ENCODE measurements around the gene MAP3K4. TPM values are rescaled to one million over a fixed set of nuclear protein-coding genes. Genes with fewer than 3 reads are reported as not detected.
A peak's percentile ranks its signal among the peaks of the same experiment; 100 is the strongest.

Gene MAP3K4
- total RNA-seq: 53.6 to 62.6 TPM (median 59.8 TPM) in 3 replicates

- H3K27ac Mint-ChIP-seq: peak within 1 kb of the TSS; percentile 96
- H3K27me3 Mint-ChIP-seq (ENCODE audit: low read depth): no peaks in the 10 kb centered on the region
- TF ChIP-seq CTCF (IDR thresholded peaks at IDR 0.05; ENCODE audit: unreplicated experiment): no peak
- H3K9me3 Mint-ChIP-seq: peaks cover 7% of the 10 kb centered on the region
- peak within 1 kb of the TSS; percentile 86 for H3K4me3 Mint-ChIP-seq
- peak; percentile 64 to 85 for DNase-seq (ENCODE audit: low spot score in 2 of 2, unreplicated experiment in 2 of 2)
- H3K4me1 Mint-ChIP-seq: peaks cover 12% of the 10 kb centered on the region
- no peaks in the 10 kb centered on the region for H3K36me3 Mint-ChIP-seq
Observed at GRCh38 chr6:160991406-160992060, at the start of gene MAP3K4. Gene MAP3K4 (plus strand): TSS chr6:160991769. CDS start chr6:160991932, 163 bp downstream.

GRCh38 chr6:160943997-160944396, 47.6 kb upstream of the MAP3K4 start:
- no peaks in the 10 kb centered on the region for H3K9me3 Mint-ChIP-seq
- no peaks in the 10 kb centered on the region for H3K27me3 Mint-ChIP-seq (ENCODE audit: low read depth)
- H3K36me3 Mint-ChIP-seq: no peaks in the 10 kb centered on the region
- no peaks in the 10 kb centered on the region for H3K4me1 Mint-ChIP-seq
- DNase-seq (ENCODE audit: low spot score in 2 of 2, unreplicated experiment in 2 of 2): no peak
- no peak overlapping the region for H3K27ac Mint-ChIP-seq
- H3K4me3 Mint-ChIP-seq: no peak overlapping the region
- TF ChIP-seq CTCF (IDR thresholded peaks at IDR 0.05; ENCODE audit: unreplicated experiment): no peak

GRCh38 chr6:160945516-160946177, 45.9 kb upstream of the MAP3K4 start:
- H3K27ac Mint-ChIP-seq: no peak overlapping the region
- no peak for DNase-seq (ENCODE audit: low spot score in 2 of 2, unreplicated experiment in 2 of 2)
- H3K27me3 Mint-ChIP-seq (ENCODE audit: low read depth): no peaks in the 10 kb centered on the region
- no peaks in the 10 kb centered on the region for H3K36me3 Mint-ChIP-seq
- H3K4me3 Mint-ChIP-seq: no peak overlapping the region
- no peaks in the 10 kb centered on the region for H3K9me3 Mint-ChIP-seq
- peaks cover 9% of the 10 kb centered on the region for H3K4me1 Mint-ChIP-seq
- no peak for TF ChIP-seq CTCF (IDR thresholded peaks at IDR 0.05; ENCODE audit: unreplicated experiment)

- TF ChIP-seq CTCF (IDR thresholded peaks at IDR 0.05; ENCODE audit: unreplicated experiment): no peak
- H3K4me1 Mint-ChIP-seq: peaks cover 11% of the 10 kb centered on the region
- H3K36me3 Mint-ChIP-seq: no peaks in the 10 kb centered on the region
- H3K4me3 Mint-ChIP-seq: no peak overlapping the region
- H3K27ac Mint-ChIP-seq: no peak overlapping the region
- H3K9me3 Mint-ChIP-seq: no peaks in the 10 kb centered on the region
- no peak for DNase-seq (ENCODE audit: low spot score in 2 of 2, unreplicated experiment in 2 of 2)
- no peaks in the 10 kb centered on the region for H3K27me3 Mint-ChIP-seq (ENCODE audit: low read depth)
Observed at GRCh38 chr6:160949531-160949930, 42.0 kb upstream of the MAP3K4 start.

- Mint-ChIP-seq H3K36me3 (no peaks in the 10 kb centered on the region), H3K4me3 (no peak overlapping the region), H3K27ac (no peak overlapping the region), H3K27me3 (ENCODE audit: low read depth) (no peaks in the 10 kb centered on the region), H3K9me3 (no peaks in the 10 kb centered on the region), H3K4me1 (peaks cover 11% of the 10 kb centered on the region)
- no peak for DNase-seq (ENCODE audit: low spot score in 2 of 2, unreplicated experiment in 2 of 2)
- no peak for TF ChIP-seq CTCF (IDR thresholded peaks at IDR 0.05; ENCODE audit: unreplicated experiment)
Observed at GRCh38 chr6:160950507-160950906, 41.1 kb upstream of the MAP3K4 start.

All from mesothelial cell of epicardium (in vitro differentiated cells).